WTC11 (cell line): ENCODE data around the gene GPR157.

Source experiments
- FOXP1 ChIP-seq: sonication (generic); formaldehyde crosslinking; IDR thresholded peaks from 2 replicates; pipeline ENCODE4 v1.8.0; 2022; ENCODE audit warnings: missing genetic modification reagents, mild to moderate bottlenecking, moderate library complexity, borderline replicate concordance
- GABPB1 ChIP-seq: sonication (generic); formaldehyde crosslinking; IDR thresholded peaks from 2 replicates; pipeline ENCODE4 v1.8.1; 2023; ENCODE audit warnings: mild to moderate bottlenecking, missing genetic modification reagents
- IRF1 ChIP-seq: sonication (generic); formaldehyde crosslinking; IDR thresholded peaks from 2 replicates; pipeline ENCODE4 v1.8.0; 2023; ENCODE audit warnings: missing genetic modification reagents
- JUN ChIP-seq: sonication (generic); formaldehyde crosslinking; IDR thresholded peaks from 2 replicates; pipeline ENCODE4 v1.8.0; 2023; ENCODE audit warnings: mild to moderate bottlenecking, missing genetic modification reagents
- MYBL2 ChIP-seq: sonication (generic); formaldehyde crosslinking; IDR thresholded peaks from 2 replicates; pipeline ENCODE4 v1.8.1; 2023; ENCODE audit warnings: mild to moderate bottlenecking, moderate library complexity, missing genetic modification reagents
- NFYB ChIP-seq: sonication (generic); formaldehyde crosslinking; conservative IDR thresholded peaks from 2 replicates; pipeline ENCODE4 v1.8.0; 2022; ENCODE audit warnings: low read depth, missing genetic modification reagents
- NR3C1 ChIP-seq: sonication (generic); formaldehyde crosslinking; conservative IDR thresholded peaks from 2 replicates; pipeline ENCODE4 v1.8.1; 2023; ENCODE audit warnings: low read depth, mild to moderate bottlenecking, missing genetic modification reagents
- STAT6 ChIP-seq: sonication (generic); formaldehyde crosslinking; conservative IDR thresholded peaks from 2 replicates; pipeline ENCODE4 v1.8.1; 2023; ENCODE audit warnings: mild to moderate bottlenecking, low read depth, missing genetic modification reagents, moderate library complexity
- TEAD4 ChIP-seq: sonication (generic); formaldehyde crosslinking; IDR thresholded peaks from 2 replicates; pipeline ENCODE4 v1.8.0; 2022; ENCODE audit warnings: mild to moderate bottlenecking, missing genetic modification reagents
- ZBTB43 ChIP-seq: sonication (generic); formaldehyde crosslinking; IDR thresholded peaks from 2 replicates; pipeline ENCODE4 v1.8.1; 2023; ENCODE audit warnings: mild to moderate bottlenecking, missing genetic modification reagents
- ZNF232 ChIP-seq: sonication (generic); formaldehyde crosslinking; IDR thresholded peaks from 2 replicates; pipeline ENCODE4 v1.8.0; 2022; ENCODE audit warnings: mild to moderate bottlenecking, missing genetic modification reagents
- TF ChIP-seq, protein P1 (sequence below): fragments of 200-600 bp; IDR thresholded peaks from 2 replicates; pipeline ENCODE4 v1.8.0; 2022; ENCODE audit warnings: antibody characterized with exemption
- TF ChIP-seq, protein P2 (sequence below): sonication (generic); formaldehyde crosslinking; IDR thresholded peaks from 2 replicates; pipeline ENCODE4 v1.8.0; 2022; ENCODE audit warnings: mild to moderate bottlenecking, missing genetic modification reagents

DNA sequence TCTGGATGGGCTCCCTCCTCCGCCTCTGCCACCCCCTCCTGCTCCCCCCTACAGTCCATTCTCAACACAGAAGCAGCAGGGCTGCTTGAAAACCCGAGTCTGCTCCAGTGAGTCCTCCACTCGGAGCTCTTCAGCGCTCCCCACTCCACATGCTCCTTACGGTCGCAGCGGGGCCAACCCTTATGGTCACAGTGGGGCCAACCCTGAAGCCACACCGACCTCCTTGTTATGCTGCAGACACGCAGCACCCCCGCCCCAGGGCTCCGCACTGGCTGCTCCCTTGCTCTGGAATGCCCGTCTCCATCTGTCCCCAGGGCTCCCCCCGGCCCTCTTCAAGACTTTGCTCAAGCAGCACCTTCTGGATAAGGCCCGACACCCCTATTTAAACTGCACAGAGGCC, 22.6 kb downstream of the GPR157 start:
- TF ChIP-seq GABPB1 (no peak), FOXP1 (CRISPR knock-in tag) (no peak), JUN (no peak), NR3C1 (CRISPR knock-in tag) (no peak), IRF1 (CRISPR knock-in tag) (no peak), STAT6 (CRISPR knock-in tag) (no peak), ZBTB43 (no peak), NFYB (CRISPR knock-in tag) (no peak), MYBL2 (no peak), TEAD4 (CRISPR knock-in tag) (no peak), ZNF232 (CRISPR knock-in tag) (no peak)
- TF ChIP-seq, protein P1, sequence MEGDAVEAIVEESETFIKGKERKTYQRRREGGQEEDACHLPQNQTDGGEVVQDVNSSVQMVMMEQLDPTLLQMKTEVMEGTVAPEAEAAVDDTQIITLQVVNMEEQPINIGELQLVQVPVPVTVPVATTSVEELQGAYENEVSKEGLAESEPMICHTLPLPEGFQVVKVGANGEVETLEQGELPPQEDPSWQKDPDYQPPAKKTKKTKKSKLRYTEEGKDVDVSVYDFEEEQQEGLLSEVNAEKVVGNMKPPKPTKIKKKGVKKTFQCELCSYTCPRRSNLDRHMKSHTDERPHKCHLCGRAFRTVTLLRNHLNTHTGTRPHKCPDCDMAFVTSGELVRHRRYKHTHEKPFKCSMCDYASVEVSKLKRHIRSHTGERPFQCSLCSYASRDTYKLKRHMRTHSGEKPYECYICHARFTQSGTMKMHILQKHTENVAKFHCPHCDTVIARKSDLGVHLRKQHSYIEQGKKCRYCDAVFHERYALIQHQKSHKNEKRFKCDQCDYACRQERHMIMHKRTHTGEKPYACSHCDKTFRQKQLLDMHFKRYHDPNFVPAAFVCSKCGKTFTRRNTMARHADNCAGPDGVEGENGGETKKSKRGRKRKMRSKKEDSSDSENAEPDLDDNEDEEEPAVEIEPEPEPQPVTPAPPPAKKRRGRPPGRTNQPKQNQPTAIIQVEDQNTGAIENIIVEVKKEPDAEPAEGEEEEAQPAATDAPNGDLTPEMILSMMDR: no peak
- TF ChIP-seq, protein P2, sequence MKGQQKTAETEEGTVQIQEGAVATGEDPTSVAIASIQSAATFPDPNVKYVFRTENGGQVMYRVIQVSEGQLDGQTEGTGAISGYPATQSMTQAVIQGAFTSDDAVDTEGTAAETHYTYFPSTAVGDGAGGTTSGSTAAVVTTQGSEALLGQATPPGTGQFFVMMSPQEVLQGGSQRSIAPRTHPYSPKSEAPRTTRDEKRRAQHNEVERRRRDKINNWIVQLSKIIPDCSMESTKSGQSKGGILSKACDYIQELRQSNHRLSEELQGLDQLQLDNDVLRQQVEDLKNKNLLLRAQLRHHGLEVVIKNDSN (CRISPR knock-in tag): no peak
